Measurements from ENCODE around the gene CACNA1C. TPM values are rescaled to one million over a fixed set of nuclear protein-coding genes. Genes with fewer than 3 reads are reported as not detected.

The CACNA1C gene
- total RNA-seq, 2 experiments from 2014 or later: 0.05 to 0.08 TPM

DNA sequence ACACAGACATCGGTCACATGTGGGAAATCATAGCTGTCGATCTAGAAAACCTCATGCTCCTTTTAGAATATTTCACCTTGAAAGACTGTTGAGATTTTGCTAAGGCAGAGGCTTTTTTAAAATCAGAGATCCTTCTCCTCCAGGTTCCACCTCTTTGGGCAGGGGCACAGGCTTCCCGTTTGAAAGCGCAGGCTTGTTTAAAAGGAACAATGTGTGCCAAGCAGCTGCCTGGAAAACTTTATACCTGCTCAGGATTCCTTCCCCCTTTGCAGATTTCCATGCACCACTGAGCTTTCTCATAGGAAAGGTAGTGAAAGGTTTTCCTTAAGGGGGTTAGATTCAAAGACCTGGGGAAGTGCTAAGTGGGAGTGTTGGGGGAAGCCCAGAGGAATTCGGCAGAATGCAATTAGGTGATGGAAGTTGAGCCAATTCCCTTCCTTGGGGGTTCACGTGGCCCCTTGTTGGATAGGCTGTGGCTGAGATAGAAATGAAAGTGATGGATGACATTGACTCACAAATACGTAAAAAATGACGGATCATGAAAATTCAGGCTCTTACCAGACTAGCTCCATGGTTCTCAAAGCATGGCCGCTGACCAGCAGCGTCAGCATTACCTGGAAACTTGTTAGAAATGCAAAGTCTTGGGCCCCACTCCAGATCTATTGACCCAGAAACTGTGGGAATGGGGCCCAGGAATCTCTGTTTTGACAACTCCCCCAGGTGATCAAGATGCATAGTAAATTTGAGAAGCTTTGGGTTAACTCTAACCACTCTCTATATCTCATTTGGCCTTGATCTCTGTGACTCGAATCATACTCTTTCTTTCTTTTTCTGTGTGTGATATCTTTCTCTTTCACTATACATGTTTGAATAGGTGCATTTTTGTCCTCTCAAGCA lies 460.6 kb downstream of the CACNA1C start:
- TF ChIP-seq, protein P1, sequence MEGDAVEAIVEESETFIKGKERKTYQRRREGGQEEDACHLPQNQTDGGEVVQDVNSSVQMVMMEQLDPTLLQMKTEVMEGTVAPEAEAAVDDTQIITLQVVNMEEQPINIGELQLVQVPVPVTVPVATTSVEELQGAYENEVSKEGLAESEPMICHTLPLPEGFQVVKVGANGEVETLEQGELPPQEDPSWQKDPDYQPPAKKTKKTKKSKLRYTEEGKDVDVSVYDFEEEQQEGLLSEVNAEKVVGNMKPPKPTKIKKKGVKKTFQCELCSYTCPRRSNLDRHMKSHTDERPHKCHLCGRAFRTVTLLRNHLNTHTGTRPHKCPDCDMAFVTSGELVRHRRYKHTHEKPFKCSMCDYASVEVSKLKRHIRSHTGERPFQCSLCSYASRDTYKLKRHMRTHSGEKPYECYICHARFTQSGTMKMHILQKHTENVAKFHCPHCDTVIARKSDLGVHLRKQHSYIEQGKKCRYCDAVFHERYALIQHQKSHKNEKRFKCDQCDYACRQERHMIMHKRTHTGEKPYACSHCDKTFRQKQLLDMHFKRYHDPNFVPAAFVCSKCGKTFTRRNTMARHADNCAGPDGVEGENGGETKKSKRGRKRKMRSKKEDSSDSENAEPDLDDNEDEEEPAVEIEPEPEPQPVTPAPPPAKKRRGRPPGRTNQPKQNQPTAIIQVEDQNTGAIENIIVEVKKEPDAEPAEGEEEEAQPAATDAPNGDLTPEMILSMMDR (IDR thresholded peaks at IDR 0.05): no peak

GRCh38 chr12:2514038-2514340 lies 461.2 kb downstream of the CACNA1C start:
- intact Hi-C loops (cut with DNase I, micrococcal nuclease): no loop called here
- H3K4me1 Mint-ChIP-seq (ENCODE audit: low read depth): no peaks in the 10 kb centered on the region
- no peaks in the 10 kb centered on the region for H3K9me3 Mint-ChIP-seq
- Histone ChIP-seq H3K4me3 (ENCODE audit: low read length) (no peak overlapping the region), H3K36me3 (ENCODE audit: insufficient read depth, low read length) (no peaks in the 10 kb centered on the region), H3K4me1 (ENCODE audit: insufficient read depth, low read length) (no peaks in the 10 kb centered on the region), H3K9me3 (ENCODE audit: control insufficient read depth in 1 of 2, insufficient read depth in 1 of 2, low read length in 2 of 2) (no peaks in the 10 kb centered on the region), H3K27ac (ENCODE audit: low read depth in 1 of 2, low read length in 2 of 2) (no peak overlapping the region), H3K27me3 (ENCODE audit: control insufficient read depth in 1 of 2, insufficient read depth in 2 of 2, low read length in 2 of 2) (peaks cover 0 to 3% of the 10 kb centered on the region in 2 experiments)
- no peaks in the 10 kb centered on the region for H3K36me3 Mint-ChIP-seq (ENCODE audit: low read depth)
- H3K4me3 Mint-ChIP-seq: no peak overlapping the region
- ChIA-PET CTCF (interaction anchor here (1.3 kb wide), 1 partner anchor 48 kb away, joined by 3 read pairs; no protein-coding TSS in a partner anchor), POLR2A (interaction anchor here (1.1 kb wide), 1 partner anchor 96 kb away, joined by 3 read pairs; no protein-coding TSS in a partner anchor)
- no peak for DNase-seq
- ATAC-seq (ENCODE audit: poor library complexity): no peak
- H3K27me3 Mint-ChIP-seq: no peaks in the 10 kb centered on the region
- no peak overlapping the region for H3K27ac Mint-ChIP-seq
- TF ChIP-seq, protein P1 (IDR thresholded peaks at IDR 0.05): no peak

More for the DNA sequence above, 460.6 kb downstream of the CACNA1C start:
- DNase-seq (no peak), ATAC-seq (ENCODE audit: poor library complexity) (no peak)
- H3K36me3 ChIP-seq (ENCODE audit: insufficient read depth, low read length): no peaks in the 10 kb centered on the region
- Mint-ChIP-seq H3K27ac (no peak overlapping the region), H3K27me3 (no peaks in the 10 kb centered on the region), H3K36me3 (ENCODE audit: low read depth) (no peaks in the 10 kb centered on the region), H3K4me3 (no peak overlapping the region), H3K4me1 (ENCODE audit: low read depth) (no peaks in the 10 kb centered on the region), H3K9me3 (no peaks in the 10 kb centered on the region)
- ChIA-PET POLR2A (interaction anchor here (1.1 kb wide), 1 partner anchor 95 kb away, joined by 3 read pairs; no protein-coding TSS in a partner anchor), CTCF (no interaction called here)
- no peak overlapping the region for H3K4me3 ChIP-seq (ENCODE audit: low read length)
- no peak overlapping the region for H3K27ac ChIP-seq (ENCODE audit: low read depth in 1 of 2, low read length in 2 of 2)
- no peaks in the 10 kb centered on the region for H3K9me3 ChIP-seq (ENCODE audit: control insufficient read depth in 1 of 2, insufficient read depth in 1 of 2, low read length in 2 of 2)
- intact Hi-C loops (cut with DNase I, micrococcal nuclease): no loop called here
- no peaks in the 10 kb centered on the region for H3K4me1 ChIP-seq (ENCODE audit: insufficient read depth, low read length)
- peaks cover 0 to 3% of the 10 kb centered on the region in 2 experiments for H3K27me3 ChIP-seq (ENCODE audit: control insufficient read depth in 1 of 2, insufficient read depth in 2 of 2, low read length in 2 of 2)

GRCh38 chr12:2520722-2521246 lies 468.0 kb downstream of the CACNA1C start:
- no peak for ATAC-seq (ENCODE audit: poor library complexity)
- Histone ChIP-seq H3K27ac (ENCODE audit: low read depth in 1 of 2, low read length in 2 of 2) (no peak overlapping the region), H3K36me3 (ENCODE audit: insufficient read depth, low read length) (no peaks in the 10 kb centered on the region), H3K27me3 (ENCODE audit: control insufficient read depth in 1 of 2, insufficient read depth in 2 of 2, low read length in 2 of 2) (peaks cover 0 to 3% of the 10 kb centered on the region in 2 experiments), H3K4me3 (ENCODE audit: low read length) (no peak overlapping the region), H3K9me3 (ENCODE audit: control insufficient read depth in 1 of 2, insufficient read depth in 1 of 2, low read length in 2 of 2) (peaks cover 0 to 16% of the 10 kb centered on the region in 2 experiments), H3K4me1 (ENCODE audit: insufficient read depth, low read length) (no peaks in the 10 kb centered on the region)
- peaks cover 9% of the 10 kb centered on the region for H3K27me3 Mint-ChIP-seq
- no peaks in the 10 kb centered on the region for H3K4me1 Mint-ChIP-seq (ENCODE audit: low read depth)
- H3K4me3 Mint-ChIP-seq: no peak overlapping the region
- POLR2A ChIA-PET: no interaction called here
- intact Hi-C loops (cut with DNase I, micrococcal nuclease): no loop called here
- H3K9me3 Mint-ChIP-seq: no peaks in the 10 kb centered on the region
- H3K27ac Mint-ChIP-seq: no peak overlapping the region
- TF ChIP-seq, protein P1 (IDR thresholded peaks at IDR 0.05): no peak
- no peaks in the 10 kb centered on the region for H3K36me3 Mint-ChIP-seq (ENCODE audit: low read depth)
- CTCF ChIA-PET: no interaction called here
- DNase-seq: no peak

Data from CD4-positive, alpha-beta T cell (primary cell).